HUES64 (cell line): ENCODE measurements around the gene NOD2.

ENCODE experiments used
- H3K27ac ChIP-seq: 2 replicates; pipeline ENCODE4 v1.7.0; 2013; ENCODE audit warnings: low read depth, low read length, inconsistent platforms
- H3K27me3 ChIP-seq: 2 replicates; pipeline ENCODE4 v1.6.1; 2013; ENCODE audit warnings: mild to moderate bottlenecking, low read length; ENCODE audit not compliant: insufficient read depth
- H3K36me3 ChIP-seq: 2 replicates; pipeline ENCODE4 v1.6.1; 2013; ENCODE audit warnings: mild to moderate bottlenecking, low read length; ENCODE audit not compliant: insufficient read depth
- H3K4me1 ChIP-seq: 2 replicates; pipeline ENCODE4 v1.6.1; 2013; ENCODE audit warnings: mild to moderate bottlenecking, low read length, moderate library complexity; ENCODE audit not compliant: insufficient read depth
- H3K4me3 ChIP-seq: 2 replicates; pipeline ENCODE4 v1.5.1; 2013; ENCODE audit warnings: mild to moderate bottlenecking, low read length, moderate library complexity
- H3K9ac ChIP-seq: 2 replicates; pipeline ENCODE4 v1.6.1; 2013; ENCODE audit warnings: mild to moderate bottlenecking, low read depth, low read length
- H3K9me3 ChIP-seq: 2 replicates; pipeline ENCODE4 v1.6.1; 2013; ENCODE audit warnings: low read depth, low read length; ENCODE audit not compliant: insufficient read depth
- WGBS: fragments of 150-250, 120-280 bp; methylation state at CpG from one replicate; pipeline ENCODE4 v1.1.7; 2013; ENCODE audit warnings: missing lambda C conversion rate; 5-methylcytosine and 5-hydroxymethylcytosine counted together

Gene NOD2

DNA sequence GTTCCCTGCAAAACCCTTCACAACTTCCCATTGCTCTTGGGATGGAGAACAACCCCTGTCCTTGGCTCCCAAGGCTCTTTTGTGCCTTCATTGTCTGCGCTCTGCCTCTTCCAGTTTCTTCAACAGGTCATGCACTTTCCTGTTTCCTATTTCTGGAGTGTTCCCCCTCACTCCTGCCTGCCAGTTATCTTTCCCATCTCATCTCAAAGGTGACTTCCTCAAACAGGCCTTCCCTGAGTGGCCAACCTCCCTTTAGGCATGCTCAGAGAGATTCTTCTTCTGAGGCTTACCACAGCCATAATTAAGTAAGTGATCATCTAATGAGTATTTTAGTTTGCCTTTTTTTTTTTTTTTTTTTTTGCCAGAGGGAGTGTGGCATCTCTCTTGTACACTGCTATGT is 45.6 kb downstream of the NOD2 start:
- Histone ChIP-seq H3K9ac (no peak overlapping the region), H3K4me1 (peaks cover 11% of the 10 kb centered on the region), H3K4me3 (no peak overlapping the region), H3K9me3 (no peaks in the 10 kb centered on the region), H3K27ac (no peak overlapping the region), H3K27me3 (no peaks in the 10 kb centered on the region), H3K36me3 (no peaks in the 10 kb centered on the region)
- 90% methylated on average over 1 of the region's 1 CpG for WGBS

DNA sequence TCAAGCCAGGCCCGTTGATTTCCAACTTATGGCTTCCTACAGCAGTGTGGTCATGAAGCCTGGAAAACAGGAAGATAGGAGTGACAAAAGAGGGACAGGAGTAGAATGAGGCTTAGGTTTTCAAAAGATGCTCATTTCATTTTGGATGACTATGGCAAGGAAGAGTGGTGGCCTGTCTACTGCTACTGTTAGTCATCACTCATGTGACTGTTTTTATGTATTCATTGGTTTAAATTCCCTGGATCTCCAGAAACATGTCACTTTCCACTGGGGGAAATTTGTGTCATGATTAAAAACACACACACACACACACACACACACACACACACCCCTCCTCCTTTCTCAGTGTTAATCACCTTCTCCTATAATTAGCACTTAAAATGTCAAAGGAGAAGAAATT is 47.3 kb downstream of the NOD2 start:
- Histone ChIP-seq H3K9ac (no peak overlapping the region), H3K4me3 (no peak overlapping the region), H3K27me3 (no peaks in the 10 kb centered on the region), H3K36me3 (no peaks in the 10 kb centered on the region), H3K9me3 (no peaks in the 10 kb centered on the region), H3K27ac (no peak overlapping the region), H3K4me1 (peaks cover 20% of the 10 kb centered on the region)
- WGBS: 88% methylated on average over 1 of the region's 1 CpG

DNA sequence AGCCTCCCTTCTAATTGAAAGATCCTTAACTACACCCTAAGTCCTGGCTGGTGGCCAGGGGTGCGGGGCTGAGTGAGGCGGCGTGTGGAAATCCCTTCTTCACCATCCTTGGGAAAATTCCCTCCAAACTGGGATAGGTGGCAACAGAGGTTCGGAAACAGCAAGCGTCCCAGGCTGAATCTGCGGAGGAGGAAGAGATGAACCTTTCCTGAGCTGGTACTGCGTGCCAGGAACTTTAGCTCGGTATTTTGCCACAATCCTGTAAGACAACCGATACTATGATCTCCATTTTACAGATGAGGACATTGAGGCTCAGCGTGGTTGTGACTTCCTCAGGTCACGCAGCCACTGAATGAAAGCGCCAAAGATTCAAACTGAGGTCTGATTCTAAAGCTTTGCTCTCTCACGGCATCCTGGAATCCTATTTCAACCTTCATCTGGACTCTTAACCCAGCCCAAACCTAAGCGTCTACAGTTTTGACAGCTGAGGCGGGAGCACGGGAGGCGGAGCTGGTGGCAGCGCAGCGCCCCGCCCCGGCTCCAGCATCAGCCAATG is 47.9 kb downstream of the NOD2 start:
- no peak overlapping the region for H3K9ac ChIP-seq
- 16% methylated on average over 21 of the region's 21 CpGs for WGBS
- no peaks in the 10 kb centered on the region for H3K9me3 ChIP-seq
- peaks cover 20% of the 10 kb centered on the region for H3K4me1 ChIP-seq
- peak overlapping the region; percentile 42 for H3K4me3 ChIP-seq
- H3K27ac ChIP-seq: no peak overlapping the region
- H3K36me3 ChIP-seq: no peaks in the 10 kb centered on the region
- H3K27me3 ChIP-seq: no peaks in the 10 kb centered on the region

DNA sequence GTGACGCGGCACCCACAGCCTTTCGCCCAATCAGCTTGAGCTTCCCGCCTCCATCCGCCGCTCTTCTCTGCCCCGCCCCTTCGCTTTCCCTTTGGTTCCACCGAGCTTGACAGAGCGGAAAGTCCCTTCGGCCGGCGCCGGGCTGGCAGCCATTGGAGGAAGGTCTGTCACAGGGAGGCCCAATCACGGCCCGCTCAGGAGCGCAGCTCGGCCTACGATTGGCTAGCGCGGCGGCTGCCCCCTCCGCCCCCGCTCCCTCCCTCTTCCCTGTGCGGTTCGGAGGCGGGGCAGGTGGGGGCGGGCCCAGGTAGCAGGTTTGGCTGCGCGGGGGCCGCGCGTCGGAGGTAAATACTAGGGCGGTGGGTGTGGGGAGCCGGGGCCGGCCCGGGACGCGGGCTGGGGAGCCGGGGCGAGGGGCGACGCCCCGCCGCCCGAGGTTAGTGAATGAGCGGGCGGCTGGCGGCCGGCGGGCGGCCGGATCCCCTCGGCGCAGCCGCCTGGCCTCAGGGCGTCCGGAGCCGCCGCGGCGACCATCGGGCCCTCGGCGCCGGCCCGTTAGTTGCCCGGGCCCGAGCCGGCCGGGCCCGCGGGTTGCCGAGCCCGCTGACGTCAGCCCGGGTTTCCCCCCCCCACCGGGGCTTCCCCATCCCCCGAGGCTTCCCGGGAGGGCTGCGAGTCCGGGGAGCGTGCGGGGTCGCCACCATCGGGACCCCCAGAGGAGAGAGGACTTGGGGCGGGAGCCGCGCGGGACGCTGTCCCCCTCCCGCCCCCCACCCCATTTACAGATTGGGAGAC is 48.6 kb downstream of the NOD2 start, which contains the start of gene CYLD:
TSS of gene CYLD (plus strand) at position 306 of the 795 bp plus-strand sequence. CDS start 7,613 bp downstream, outside the sequence.
- H3K36me3 ChIP-seq: no peaks in the 10 kb centered on the region
- peak within 1 kb of the TSS; percentile 73 for H3K4me3 ChIP-seq
- H3K4me1 ChIP-seq: peaks cover 20% of the 10 kb centered on the region
- no peaks in the 10 kb centered on the region for H3K27me3 ChIP-seq
- peak within 1 kb of the TSS; percentile 38; the same call in 1 of the 2 replicates for H3K9ac ChIP-seq
- H3K9me3 ChIP-seq: no peaks in the 10 kb centered on the region
- WGBS: under 1% methylated on average over 88 of the region's 93 CpGs
- no peak within 1 kb of the TSS; the same call in 1 of the 2 replicates for H3K27ac ChIP-seq

DNA sequence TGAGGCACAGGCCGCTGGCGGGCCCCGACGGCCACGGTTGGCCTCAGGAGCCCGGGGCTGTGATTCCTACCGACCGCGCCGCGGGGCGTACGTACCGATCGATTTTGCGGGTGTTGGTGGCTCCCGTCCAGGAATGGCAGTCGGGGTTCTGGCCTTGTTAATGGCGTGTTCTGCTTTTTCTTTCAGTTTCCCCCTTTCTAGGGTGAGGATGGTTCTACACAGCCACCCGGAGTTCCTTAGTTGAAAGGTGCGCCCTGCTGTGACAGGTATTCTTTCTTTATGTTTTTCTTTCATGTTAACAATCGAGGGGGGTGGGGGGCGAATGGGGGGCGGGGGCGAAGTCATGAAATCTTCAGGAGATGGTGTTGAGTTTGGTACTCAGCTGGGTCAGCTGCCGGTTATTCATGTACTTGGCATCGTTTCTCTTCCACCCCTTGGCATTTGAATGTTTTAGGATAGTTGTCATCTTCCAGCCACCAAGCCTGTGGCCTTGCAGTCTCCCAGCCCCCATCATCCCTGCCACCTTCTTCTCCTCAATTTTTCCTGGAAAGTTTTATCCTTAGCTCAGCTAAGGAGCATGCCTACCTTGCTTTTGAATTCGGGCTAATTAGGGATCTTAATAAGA is 49.3 kb downstream of the NOD2 start:
- 1% methylated on average over 23 of the region's 28 CpGs for WGBS
- Histone ChIP-seq H3K4me3 (peak overlapping the region; percentile 73), H3K27me3 (no peaks in the 10 kb centered on the region), H3K4me1 (peaks cover 20% of the 10 kb centered on the region), H3K27ac (no peak overlapping the region; the same call in 1 of the 2 replicates), H3K36me3 (no peaks in the 10 kb centered on the region), H3K9ac (peak overlapping the region; percentile 38; the same call in 1 of the 2 replicates), H3K9me3 (no peaks in the 10 kb centered on the region)

DNA sequence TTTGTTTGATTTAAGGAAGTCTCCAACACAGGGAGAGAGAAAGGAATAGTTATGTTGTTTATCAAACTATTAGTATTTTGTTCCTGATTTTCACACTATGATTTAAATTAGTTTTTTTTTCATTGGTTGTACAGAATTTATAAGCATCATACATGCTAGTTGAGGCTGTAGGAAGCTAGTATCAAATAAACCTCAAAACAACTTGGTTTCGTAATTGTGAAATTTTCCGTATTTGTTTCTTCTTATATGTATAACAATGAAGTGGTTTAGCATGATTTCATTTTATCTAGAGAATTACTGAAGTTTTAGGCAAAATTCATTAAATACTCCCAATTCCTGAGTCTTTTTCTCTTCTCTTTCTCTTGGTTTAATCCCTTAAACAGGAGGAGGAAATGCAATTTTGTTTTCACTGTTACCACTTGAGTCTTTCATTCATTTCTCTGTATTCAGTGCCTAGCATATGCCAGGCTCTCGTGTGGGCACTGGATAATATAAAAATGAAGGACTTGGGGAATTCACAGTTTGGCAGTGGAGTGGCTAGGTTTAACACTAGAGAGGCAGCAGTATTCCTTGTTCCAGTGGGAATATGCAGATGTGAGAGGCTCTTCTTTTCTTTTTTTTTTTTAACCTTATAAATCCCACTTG is 50.3 kb downstream of the NOD2 start:
- H3K9me3 ChIP-seq: no peaks in the 10 kb centered on the region
- no peaks in the 10 kb centered on the region for H3K27me3 ChIP-seq
- no peak overlapping the region for H3K27ac ChIP-seq
- H3K4me1 ChIP-seq: peaks cover 20% of the 10 kb centered on the region
- no peaks in the 10 kb centered on the region for H3K36me3 ChIP-seq
- WGBS: 71% methylated on average over 1 of the region's 3 CpGs
- 0 out of 2 replicates have a peak overlapping the region, but pooled peaks have one; percentile 3 for H3K4me3 ChIP-seq
- no peak overlapping the region for H3K9ac ChIP-seq

DNA sequence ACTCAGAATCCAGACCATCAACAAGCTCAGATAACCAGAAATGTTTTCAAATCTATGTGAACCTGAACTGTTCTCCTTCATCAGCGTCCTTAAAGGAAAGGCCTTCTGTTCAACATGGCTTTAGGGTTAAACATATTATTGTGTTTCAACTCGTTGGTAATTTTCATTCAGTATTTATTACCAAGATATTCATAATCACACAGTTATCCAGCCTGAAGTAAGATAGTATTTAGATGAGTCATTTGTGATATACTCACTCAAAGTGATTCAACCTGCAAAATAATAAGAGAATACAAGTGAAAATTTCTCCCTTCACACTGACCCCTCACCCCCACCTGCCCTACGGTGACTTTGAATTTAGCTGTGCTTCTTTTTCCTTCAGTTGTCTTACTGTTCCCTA is 51.5 kb downstream of the NOD2 start:
- no peaks in the 10 kb centered on the region for H3K27me3 ChIP-seq
- WGBS: 75% methylated on average over 2 of the region's 3 CpGs
- H3K4me1 ChIP-seq: peaks cover 20% of the 10 kb centered on the region
- no peaks in the 10 kb centered on the region for H3K9me3 ChIP-seq
- H3K27ac ChIP-seq: no peak overlapping the region; the same call in 1 of the 2 replicates
- no peaks in the 10 kb centered on the region for H3K36me3 ChIP-seq
- H3K4me3 ChIP-seq: 0 out of 2 replicates have a peak overlapping the region, but pooled peaks have one; percentile 3
- H3K9ac ChIP-seq: no peak overlapping the region

DNA sequence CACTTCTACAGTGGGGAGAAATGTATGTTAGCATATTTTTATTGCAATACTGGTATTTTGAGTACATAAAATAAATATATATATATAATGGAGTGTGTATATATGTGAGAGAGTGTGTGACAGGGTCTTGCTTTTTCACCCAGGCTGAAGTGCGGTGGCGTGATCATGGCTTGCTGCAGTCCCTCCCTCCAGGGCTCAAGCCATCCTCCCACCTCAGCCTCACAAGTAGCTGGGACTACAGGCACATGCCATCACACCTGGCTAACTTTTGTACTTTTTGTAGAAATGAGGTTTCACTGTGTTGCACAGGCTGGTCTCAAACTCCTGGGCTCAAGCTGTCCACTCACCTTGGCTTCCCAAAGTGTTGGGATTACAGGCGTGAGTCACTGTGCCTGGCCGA is 52.5 kb downstream of the NOD2 start:
- H3K27ac ChIP-seq: no peak overlapping the region
- H3K9me3 ChIP-seq: no peaks in the 10 kb centered on the region
- H3K4me3 ChIP-seq: no peak overlapping the region
- 89% methylated on average over 4 of the region's 4 CpGs for WGBS
- no peaks in the 10 kb centered on the region for H3K36me3 ChIP-seq
- H3K4me1 ChIP-seq: peaks cover 20% of the 10 kb centered on the region
- no peaks in the 10 kb centered on the region for H3K27me3 ChIP-seq
- no peak overlapping the region for H3K9ac ChIP-seq

DNA sequence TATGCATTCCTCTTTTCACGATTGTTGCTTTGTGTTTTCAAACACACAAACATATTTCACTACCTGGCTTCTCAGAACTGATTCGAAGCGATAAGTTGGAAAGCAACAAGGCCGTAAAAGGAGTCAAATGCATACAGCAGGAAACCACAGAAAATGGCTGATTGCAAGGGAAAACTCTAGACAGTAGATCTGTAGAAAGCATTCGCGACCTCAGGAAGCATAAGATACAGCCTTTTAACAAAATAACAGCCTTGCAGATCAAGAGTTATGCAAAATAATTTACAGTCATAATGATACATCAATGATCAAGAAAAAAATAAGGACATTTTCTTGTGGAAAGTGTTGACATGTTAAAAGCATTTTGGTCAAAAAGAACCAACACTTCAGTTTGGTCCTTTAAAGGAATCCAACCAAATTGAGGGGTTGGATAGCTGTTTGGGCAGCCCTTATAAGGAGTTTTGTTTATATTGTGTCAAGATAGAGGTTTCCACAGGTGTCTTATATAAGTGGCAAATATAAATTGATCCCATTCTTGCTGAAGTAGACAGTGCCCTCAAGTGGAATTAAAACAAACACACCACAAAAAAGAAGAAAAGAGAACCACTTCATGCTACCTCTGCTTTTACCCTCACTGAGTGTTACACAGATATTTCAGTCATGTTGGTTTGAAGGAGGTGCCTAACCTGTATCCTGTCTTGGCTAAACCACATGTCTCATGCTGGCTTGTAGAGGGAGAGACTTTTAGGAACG is 54.0 kb downstream of the NOD2 start:
- Histone ChIP-seq H3K36me3 (no peaks in the 10 kb centered on the region), H3K27me3 (no peaks in the 10 kb centered on the region), H3K4me3 (no peak overlapping the region), H3K9me3 (no peaks in the 10 kb centered on the region), H3K27ac (no peak overlapping the region), H3K4me1 (peaks cover 20% of the 10 kb centered on the region), H3K9ac (no peak overlapping the region)
- WGBS: 90% methylated on average over 7 of the region's 7 CpGs

DNA sequence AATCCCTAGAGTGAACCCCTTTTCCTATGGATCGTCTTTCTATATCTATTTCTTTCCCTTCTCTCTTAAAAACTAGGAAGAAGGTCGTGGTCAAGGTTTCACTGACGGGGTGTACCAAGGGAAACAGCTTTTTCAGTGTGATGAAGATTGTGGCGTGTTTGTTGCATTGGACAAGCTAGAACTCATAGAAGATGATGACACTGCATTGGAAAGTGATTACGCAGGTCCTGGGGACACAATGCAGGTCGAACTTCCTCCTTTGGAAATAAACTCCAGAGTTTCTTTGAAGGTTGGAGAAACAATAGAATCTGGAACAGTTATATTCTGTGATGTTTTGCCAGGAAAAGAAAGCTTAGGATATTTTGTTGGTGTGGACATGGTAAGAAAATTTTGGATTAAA is 58.1 kb downstream of the NOD2 start:
- Histone ChIP-seq H3K4me3 (no peak overlapping the region), H3K36me3 (peaks cover 3% of the 10 kb centered on the region; the same call in 1 of the 2 replicates)
- WGBS: 90% methylated on average over 6 of the region's 6 CpGs

More for the DNA sequence above, 58.1 kb downstream of the NOD2 start:
- Histone ChIP-seq H3K27me3 (no peaks in the 10 kb centered on the region), H3K9me3 (no peaks in the 10 kb centered on the region), H3K27ac (no peak overlapping the region), H3K4me1 (no peaks in the 10 kb centered on the region), H3K9ac (no peak overlapping the region)
